Fibroblast of skin of scalp (primary cell): ENCODE results near the gene CACNA1H.
"Not testable (repeated sequence)": the region's sequence is repeated elsewhere in the genome, so short reads cannot be mapped to it uniquely, and the experiment has no call there.

Experiments
- DNase-seq: peaks from one replicate; pipeline ENCODE4 v3.0.0-alpha.2; 2013

The CACNA1H gene

GRCh38 chr16:1193825-1194581, 41.1 kb downstream of the CACNA1H start:
- DNase-seq, result no peak

DNA sequence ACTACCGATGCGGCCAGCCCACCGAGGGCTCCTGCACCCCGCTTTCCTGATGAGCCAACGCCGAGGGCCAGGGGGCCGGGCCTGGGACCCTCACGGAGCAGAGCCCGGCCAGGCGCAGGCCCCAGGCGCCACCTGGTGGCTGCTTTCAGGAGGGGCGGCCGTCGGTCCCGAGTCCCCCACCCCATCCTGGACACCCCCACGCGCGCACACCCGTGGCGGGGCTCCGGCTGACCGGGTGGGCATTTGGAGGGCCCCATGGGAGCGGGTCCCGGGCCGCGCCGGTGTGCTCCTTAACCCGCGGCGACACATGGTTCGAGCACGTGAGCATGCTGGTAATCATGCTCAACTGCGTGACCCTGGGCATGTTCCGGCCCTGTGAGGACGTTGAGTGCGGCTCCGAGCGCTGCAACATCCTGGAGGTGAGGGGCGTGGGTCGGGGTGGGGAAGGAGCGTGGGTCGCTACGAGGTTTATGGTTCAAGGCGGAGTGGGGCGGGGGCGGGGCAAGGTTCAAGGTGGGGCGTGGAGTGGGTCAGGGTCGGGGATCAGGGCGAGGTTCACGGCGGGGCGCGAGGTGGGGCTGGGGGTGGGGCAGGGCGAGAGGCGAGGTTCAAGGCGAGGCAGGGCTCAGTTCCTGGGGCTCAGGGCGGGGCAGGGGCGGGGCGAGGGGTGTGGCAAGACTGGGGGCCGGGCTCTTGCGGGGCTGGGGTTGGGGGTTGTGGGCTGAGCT, 41.9 kb downstream of the CACNA1H start:
- DNase-seq, result no peak

DNA sequence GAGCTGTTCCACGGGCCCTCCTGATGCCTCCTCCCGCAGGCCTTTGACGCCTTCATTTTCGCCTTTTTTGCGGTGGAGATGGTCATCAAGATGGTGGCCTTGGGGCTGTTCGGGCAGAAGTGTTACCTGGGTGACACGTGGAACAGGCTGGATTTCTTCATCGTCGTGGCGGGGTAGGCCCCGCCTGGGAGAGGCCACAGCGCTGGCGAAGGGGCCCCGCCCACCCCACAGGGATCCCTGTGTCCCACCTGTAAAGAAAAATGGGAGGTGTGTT, 42.4 kb downstream of the CACNA1H start:
- no peak for DNase-seq

GRCh38 chr16:1196494-1196893, 43.6 kb downstream of the CACNA1H start:
- DNase-seq, result no peak

DNA sequence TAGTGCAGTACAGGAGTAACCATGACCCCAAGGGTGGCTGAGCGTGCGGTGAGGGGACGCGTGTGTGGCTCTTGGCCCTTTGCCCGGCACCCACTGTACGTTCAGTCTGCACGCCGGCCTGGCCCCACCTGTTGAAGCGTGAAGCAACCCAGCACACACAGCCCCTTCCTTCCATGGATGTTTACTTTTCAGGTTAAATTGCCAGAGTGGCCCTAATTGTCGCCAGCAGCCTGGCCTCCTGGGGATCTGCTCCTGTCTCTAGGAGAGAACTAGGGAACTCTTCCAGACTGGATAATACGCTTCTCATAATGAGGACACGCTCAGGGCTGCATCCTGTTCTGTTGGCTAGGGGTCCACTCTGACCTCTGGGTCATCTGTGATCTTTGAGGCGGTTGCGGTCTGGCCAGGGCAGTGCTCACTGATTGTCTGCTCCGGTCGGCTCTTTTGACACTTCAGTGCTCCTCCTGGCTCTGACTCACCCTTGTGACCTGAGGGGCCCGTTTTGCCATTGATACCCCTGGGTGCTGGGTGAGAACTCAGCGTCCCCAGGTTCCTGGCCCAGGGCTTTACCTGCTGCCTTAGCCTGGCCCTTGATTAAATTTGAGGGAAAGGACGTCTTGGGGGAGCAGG, 44.4 kb downstream of the CACNA1H start:
- no peak for DNase-seq

DNA sequence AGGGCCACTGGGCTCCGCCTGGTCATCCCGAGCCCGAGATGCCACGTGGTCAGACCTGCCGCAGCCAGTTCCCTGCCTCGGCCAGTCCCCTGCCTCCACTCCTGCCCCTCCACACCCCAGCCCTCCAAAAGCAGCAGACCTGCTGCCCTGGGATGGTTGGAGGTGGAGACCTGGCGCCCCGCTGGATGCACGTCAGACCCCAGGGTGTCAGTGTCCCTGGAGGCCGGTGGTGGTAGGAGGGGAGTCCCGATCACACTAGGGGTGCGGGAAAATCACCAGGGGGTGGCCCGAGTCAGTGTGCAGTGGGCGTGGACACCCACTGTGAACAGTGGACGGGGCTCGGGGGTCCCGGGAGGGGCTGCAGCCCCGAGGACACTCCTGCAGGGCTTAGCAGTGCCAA, 45.3 kb downstream of the CACNA1H start:
- DNase-seq, result no peak

DNA sequence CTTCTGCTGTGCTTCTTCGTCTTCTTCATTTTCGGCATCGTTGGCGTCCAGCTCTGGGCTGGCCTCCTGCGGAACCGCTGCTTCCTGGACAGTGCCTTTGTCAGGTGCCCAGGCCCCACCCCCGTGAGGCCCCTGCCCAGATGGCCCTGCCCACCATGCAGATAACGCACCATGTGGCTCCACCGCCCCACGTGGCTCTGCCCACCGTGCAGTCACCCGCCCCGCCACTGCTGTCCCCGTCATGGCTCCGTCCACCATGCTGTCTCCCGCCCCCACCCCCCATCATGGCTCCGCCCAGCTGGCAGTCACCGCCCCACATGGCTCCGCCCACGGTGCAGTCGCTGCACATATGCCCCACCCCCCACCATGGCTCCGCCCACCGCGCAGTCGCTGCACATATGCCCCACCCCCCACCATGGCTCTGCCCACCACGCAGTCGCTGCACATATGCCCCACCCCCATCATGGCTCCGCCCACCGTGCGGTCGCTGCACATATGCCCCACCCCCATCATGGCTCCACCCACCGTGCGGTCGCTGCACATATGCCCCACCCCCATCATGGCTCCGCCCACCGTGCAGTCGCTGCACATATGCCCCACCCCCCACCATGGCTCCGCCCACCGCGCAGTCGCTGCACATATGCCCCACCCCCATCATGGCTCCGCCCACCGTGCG, 45.9 kb downstream of the CACNA1H start:
- DNase-seq, result not testable (repeated sequence)

DNA sequence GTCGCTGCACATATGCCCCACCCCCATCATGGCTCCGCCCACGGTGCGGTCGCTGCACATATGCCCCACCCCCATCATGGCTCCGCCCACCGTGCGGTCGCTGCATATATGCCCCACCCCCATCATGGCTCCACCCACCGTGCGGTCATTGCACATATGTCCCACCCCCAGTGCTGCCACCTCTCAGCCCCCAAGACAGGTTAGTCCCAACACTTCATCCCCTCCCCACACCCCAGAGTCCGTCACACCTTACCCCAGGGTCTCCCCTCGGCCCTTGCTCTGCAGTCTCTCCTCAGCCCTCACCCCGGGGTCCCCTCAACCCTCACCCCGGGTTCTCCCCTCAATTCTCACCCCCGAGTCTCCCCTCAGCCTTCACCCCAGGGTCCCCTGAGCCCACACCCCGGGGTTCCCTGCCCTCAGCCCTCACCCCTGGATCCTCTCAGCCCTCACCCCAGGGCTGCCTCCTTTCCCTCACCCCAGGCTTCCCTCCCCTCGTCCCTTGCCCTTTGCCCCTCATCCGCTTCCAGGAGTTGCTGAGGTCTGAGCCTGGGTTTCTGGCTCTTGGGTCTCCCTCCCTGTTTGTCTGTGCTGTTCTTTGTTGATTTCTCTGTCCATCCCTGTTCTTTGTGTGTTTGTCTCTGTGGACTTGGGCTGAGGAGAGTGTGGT, 46.6 kb downstream of the CACNA1H start:
- DNase-seq, result no peak

DNA sequence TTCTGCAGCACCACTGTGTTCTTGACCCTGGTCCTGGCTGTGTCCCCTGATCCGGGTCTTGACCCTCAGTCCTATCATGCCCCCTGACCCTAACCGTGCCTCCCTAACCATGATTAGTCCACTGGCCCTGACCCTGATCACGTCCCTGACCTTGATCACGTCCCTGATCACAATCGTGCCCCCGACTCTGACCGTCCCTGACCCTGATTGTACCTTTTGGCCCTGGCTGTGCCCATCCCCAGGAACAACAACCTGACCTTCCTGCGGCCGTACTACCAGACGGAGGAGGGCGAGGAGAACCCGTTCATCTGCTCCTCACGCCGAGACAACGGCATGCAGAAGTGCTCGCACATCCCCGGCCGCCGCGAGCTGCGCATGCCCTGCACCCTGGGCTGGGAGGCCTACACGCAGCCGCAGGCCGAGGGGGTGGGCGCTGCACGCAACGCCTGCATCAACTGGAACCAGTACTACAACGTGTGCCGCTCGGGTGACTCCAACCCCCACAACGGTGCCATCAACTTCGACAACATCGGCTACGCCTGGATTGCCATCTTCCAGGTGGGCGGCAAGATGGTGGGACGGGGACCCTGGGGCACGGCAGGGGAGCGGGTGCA, 47.2 kb downstream of the CACNA1H start:
- no peak for DNase-seq

DNA sequence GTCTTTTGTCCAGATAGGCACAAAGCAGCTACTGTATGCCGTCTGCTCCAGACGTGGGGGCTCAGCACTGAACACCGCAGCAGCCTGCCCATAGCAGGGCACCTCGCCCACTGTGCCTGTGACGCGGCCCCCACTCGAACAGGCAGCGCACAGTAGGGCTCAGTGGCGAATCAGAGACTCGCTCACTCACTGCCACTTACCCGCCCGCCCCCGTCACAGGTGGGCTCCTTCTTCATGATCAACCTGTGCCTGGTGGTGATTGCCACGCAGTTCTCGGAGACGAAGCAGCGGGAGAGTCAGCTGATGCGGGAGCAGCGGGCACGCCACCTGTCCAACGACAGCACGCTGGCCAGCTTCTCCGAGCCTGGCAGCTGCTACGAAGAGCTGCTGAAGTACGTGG, 48.5 kb downstream of the CACNA1H start:
- DNase-seq, result no peak

GRCh38 chr16:1202274-1202673, 49.4 kb downstream of the CACNA1H start:
- no peak for DNase-seq

DNA sequence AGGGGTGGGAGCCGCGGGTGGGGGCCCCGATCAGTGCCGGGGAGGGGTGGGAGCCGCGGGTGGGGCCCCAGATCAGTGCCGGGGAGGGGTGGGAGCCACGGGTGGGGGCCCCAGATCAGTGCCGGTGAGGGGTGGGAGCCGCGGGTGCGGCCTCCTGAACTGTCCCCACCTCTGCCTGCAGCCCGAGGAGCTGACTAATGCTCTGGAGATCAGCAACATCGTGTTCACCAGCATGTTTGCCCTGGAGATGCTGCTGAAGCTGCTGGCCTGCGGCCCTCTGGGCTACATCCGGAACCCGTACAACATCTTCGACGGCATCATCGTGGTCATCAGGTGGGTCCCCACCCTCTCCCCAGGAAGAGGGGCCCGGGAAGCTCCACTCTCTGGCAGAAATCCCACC, 52.0 kb downstream of the CACNA1H start:
- no peak for DNase-seq

DNA sequence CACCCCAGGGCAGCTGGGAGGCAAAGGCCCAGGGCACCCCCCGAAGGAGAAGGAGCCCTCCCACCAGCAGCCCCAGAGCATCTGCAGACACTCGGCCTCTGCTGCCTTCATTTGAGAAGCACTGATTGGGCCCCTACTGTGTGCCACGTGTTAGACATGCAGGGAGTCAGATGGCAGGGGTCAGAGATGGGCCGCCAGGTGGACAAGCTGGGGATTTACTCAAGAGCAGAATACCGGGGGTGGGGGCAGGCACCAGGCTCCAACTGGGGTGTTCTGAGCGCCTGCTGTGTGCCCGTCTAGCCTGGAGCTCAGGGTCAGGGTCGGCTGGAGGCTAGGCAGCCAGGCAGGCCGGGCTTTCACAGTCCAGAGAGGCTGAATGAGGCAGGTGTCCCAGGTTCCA, 53.4 kb downstream of the CACNA1H start:
- no peak for DNase-seq

DNA sequence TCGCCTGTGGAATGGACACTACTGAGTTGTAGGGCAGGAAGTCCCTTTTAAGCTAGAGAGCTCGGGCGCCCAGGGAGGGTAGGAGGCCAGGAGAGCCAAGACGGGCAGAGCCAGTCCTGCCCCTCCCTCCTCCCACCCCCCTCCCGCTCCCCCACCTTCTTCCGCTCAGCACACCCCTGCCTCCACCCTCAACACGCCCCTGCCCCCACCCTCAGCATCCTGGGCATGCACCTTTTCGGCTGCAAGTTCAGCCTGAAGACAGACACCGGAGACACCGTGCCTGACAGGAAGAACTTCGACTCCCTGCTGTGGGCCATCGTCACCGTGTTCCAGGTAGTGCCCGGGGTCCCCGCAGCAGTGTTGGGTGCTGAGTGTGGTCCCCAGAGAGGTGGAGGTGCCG, 53.9 kb downstream of the CACNA1H start:
- no peak for DNase-seq

GRCh38 chr16:1208239-1208830, 55.4 kb downstream of the CACNA1H start:
- DNase-seq, result no peak

DNA sequence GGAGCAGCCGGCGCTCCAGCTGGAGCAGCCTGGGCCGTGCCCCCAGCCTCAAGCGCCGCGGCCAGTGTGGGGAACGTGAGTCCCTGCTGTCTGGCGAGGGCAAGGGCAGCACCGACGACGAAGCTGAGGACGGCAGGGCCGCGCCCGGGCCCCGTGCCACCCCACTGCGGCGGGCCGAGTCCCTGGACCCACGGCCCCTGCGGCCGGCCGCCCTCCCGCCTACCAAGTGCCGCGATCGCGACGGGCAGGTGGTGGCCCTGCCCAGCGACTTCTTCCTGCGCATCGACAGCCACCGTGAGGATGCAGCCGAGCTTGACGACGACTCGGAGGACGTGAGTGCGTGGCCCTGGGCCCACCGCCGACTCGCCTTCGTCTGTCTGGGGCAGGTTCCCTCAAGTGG, 56.2 kb downstream of the CACNA1H start:
- no peak for DNase-seq

DNA sequence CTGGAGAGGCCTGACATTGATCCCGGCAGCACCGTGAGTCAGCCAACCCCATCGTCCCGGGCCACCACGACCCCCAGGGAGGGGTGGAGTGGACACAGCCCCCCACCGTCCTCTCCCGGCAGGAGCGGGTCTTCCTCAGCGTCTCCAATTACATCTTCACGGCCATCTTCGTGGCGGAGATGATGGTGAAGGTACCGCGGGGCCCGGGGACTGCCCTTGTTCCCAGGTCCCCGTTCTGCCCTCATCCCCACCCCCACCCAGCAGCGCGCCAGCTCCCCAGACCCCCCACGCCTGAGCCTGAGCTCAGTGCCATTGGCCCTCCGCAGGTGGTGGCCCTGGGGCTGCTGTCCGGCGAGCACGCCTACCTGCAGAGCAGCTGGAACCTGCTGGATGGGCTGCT, 57.6 kb downstream of the CACNA1H start:
- no peak for DNase-seq

DNA sequence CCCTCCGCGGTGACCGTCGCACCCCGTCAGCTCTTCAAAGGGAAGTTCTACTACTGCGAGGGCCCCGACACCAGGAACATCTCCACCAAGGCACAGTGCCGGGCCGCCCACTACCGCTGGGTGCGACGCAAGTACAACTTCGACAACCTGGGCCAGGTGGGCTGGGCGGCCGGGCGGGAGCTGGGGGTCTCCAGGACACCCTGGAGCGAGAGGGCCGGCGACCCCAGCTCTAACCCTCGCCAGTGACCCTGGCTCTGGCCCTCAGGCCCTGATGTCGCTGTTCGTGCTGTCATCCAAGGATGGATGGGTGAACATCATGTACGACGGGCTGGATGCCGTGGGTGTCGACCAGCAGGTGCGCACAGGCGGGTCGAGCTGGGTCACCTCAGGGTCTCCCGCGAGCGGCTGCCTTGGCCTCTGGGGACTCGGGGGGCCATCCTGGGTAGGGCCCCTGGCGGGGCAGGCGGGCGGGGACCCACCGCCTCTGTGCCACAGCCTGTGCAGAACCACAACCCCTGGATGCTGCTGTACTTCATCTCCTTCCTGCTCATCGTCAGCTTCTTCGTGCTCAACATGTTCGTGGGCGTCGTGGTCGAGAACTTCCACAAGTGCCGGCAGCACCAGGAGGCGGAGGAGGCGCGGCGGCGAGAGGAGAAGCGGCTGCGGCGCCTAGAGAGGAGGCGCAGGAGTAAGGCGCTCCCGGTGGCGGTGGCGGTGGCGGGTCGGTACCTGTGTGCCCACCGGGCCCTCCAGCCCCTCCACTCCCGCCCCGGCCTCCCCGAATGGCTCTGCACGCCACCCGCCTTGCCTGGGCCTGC, 58.8 kb downstream of the CACNA1H start:
- DNase-seq, result no peak

- DNase-seq, result no peak
Measured at GRCh38 chr16:1212616-1213194, 59.8 kb downstream of the CACNA1H start.

GRCh38 chr16:1213231-1213630, 60.3 kb downstream of the CACNA1H start:
- DNase-seq, result no peak
